GM12874 (cell line): ENCODE results near the gene TAS2R43.

Source experiments
- CTCF ChIP-seq: IDR thresholded peaks from 2 replicates; pipeline ENCODE4 v1.5.1; 2011; ENCODE audit warnings: low read depth, mild to moderate bottlenecking, control low read depth, low read length, moderate library complexity; ENCODE audit not compliant: insufficient read depth

Gene TAS2R43

DNA sequence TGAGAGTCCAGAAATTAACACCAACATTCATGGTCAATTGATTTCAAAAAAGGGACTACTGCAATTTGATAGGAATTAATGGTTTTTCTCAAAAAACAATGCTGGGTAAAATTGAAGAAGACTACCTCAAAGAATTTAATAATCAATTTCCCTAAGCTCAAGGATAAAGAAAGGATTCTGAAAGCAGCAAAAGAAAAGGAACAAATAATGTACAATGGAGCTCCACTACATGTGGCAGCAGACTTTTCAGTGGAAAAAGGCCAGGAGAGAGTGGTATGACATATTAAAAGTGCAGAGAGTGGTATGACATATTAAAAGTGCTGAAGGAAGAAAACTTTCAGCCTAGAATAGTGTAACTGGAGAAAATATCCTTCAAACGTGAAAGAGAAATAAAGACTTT lies 15.6 kb upstream of the TAS2R43 start:
- TF ChIP-seq CTCF = no peak

- no peak for TF ChIP-seq CTCF
These were observed 14.2 kb upstream of the TAS2R43 start for GRCh38 chr12:11106288-11106687.

GRCh38 chr12:11105546-11105945 lies 13.4 kb upstream of the TAS2R43 start:
- TF ChIP-seq CTCF = no peak

- TF ChIP-seq CTCF = no peak
These were observed 2.9 kb downstream of the TAS2R43 start for GRCh38 chr12:11089246-11089645.

- no peak for TF ChIP-seq CTCF
These were observed 6.7 kb downstream of the TAS2R43 start for GRCh38 chr12:11085419-11085818.

- TF ChIP-seq CTCF = no peak
These were observed 10.1 kb downstream of the TAS2R43 start for GRCh38 chr12:11081987-11082386.

GRCh38 chr12:11078246-11078645 lies 13.9 kb downstream of the TAS2R43 start:
- no peak for TF ChIP-seq CTCF

- TF ChIP-seq CTCF = no peak
These were observed 16.5 kb downstream of the TAS2R43 start for GRCh38 chr12:11075642-11076041.
